Measurements from ENCODE around the gene DNAJC7.
"Not testable (repeated sequence)": the region's sequence is repeated elsewhere in the genome, so short reads cannot be mapped to it uniquely, and the experiment has no call there.

The DNAJC7 gene

DNA sequence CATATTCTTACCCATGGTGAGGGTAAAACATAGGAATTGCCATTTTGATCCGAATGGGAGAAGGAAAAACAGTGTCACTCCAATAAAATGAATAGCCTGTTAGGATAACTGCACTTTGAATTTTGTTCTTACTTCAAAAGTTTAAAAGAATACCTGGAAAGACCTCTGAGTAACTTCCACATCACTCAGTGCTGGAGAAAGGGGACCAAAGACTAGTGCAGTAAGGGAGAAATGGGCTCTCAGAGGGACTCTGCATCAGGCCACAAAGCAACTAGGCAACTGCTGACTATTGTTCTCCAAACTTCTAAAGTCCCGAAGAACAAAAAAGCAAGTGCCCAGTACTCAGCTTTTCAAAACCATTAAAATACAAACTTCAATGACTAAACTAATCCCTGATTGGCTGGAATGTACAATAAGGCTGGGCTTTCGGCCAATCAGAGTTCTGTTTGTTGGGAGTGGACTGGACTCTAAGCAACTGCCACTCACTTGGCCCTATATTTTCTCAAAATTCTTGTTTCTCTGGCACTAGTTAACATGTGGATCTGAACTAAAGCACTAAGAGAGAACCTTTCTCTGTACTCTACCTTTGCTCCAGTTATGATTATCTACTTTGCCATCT is 6.2 kb downstream of the DNAJC7 start:
- no peak for DNase-seq

DNA sequence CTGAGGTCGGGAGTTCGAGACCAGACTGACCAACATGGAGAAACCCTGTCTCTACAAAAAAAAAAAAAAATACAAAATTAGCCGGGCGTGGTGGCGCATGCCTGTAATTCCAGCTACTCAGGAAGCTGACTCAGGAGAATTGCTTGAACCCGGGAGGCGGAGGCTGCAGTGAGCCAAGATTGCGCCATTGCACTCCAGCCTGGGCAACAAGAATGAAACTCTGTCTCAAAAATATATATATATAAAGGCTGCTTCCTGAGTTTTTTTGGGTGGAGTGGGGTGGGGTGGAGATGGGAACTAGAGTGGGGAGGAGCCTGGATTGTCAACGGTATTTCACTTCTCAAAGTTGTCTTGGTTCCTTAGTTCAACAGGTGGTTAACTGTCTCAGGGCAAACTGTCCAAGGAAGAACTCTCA is 7.0 kb downstream of the DNAJC7 start:
- DNase-seq = not testable (repeated sequence)

DNA sequence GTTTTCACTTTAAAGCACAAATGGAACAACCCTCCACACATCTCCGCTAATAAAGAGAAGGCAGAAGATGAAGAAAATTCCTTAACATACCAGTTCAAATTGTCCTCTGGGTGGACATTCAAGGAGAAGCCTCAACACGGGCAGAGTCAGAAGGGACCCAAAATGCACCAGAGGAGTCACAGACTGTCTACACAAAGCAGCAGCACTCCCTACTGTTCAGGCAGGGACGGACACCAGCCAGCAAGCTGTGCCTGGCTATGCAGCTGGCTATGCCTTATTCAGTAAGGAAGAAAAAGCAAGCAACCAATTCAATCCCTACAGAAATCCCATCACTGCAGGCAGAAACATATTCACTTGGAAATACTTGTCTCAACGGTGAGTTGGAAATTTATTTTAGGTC is 8.1 kb downstream of the DNAJC7 start:
- DNase-seq = no peak

DNA sequence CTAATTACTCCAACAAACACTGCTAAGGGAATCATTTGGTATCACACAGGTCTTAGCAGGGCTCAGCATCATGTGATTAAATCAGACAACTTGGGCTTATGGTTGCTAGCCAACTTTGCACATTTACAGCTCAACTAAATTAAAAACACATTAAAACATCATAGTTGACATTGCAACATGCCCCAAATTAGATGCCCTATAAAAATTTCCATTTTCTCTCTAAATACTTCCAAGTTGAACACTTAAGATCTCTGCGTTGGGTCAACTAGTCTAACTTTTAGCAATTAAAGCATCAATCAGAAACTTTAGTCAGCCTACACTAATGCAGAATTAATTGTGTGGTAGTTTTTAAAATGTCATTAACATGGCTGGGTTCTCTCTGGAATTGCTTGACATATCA is 12.1 kb downstream of the DNAJC7 start:
- no peak for DNase-seq

DNA sequence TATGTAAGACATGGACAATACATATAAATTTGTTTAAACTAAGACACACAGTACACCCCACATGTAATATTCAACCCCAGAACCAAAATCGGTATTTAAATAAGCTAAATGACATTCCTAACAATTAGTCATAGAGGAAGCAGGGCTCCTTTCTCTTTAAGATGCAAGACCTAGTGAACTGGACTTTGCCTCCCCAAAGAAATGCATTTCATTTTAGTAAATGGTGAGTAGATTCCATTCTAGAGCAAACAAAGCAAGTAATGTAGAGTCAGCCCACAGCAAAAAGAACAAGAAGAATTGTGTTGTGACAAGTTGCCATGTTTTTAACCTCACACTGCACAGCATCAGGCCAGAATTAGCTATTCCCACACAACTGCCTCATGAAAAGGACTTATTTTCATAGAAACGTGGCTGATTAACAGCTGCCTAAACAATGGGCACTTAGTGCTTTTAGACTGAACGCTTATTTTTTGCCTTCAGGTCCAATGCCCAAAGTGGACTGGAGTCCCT is 14.4 kb downstream of the DNAJC7 start:
- no peak for DNase-seq

DNA sequence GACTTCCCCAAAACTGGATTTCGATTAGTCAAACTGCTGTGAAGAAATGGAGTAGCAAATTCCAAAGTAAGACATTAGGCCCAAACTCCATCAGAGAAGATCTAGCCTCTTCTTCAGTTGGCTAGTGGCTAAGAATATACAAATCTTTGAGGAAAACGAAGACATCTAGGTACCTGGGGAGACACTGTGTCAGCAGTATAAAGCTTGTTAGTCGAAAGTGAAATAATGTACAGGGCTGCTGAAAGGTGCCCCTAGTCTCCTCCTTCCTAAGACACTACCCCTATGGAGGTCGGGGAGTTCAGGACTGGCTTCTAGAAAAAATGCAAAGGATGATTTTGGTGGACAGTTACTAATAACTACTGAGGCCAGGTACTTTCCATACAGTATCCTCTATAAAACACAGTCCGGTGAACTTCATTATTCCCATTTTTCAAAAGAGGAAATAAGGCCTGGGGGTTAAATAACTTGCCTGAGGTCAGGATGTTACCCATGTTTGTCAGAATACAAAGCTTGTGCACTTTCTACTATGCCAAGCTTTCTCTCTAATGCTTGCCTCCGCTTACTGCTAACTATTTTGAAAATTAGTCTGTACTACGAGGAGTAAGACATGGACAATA is 15.0 kb downstream of the DNAJC7 start:
- no peak for DNase-seq

DNA sequence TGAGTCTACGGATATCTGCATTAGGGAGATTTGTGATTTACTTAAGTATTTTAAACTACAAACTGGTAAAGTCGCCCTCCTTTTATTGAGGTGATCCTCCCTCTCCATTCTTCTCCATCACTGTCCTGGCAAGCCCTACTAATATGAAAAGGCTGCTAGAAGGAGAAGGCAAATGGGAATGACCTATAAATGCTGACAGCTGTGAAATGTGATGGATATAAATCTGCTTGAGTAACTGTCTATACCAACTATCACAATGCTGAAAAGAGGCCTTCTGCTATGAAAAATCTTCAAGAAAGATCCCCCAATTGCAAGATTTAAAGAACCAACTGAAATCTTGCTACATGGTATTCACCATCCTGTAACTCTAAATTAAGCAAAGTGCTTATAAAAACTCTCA is 15.5 kb downstream of the DNAJC7 start:
- no peak for DNase-seq

DNA sequence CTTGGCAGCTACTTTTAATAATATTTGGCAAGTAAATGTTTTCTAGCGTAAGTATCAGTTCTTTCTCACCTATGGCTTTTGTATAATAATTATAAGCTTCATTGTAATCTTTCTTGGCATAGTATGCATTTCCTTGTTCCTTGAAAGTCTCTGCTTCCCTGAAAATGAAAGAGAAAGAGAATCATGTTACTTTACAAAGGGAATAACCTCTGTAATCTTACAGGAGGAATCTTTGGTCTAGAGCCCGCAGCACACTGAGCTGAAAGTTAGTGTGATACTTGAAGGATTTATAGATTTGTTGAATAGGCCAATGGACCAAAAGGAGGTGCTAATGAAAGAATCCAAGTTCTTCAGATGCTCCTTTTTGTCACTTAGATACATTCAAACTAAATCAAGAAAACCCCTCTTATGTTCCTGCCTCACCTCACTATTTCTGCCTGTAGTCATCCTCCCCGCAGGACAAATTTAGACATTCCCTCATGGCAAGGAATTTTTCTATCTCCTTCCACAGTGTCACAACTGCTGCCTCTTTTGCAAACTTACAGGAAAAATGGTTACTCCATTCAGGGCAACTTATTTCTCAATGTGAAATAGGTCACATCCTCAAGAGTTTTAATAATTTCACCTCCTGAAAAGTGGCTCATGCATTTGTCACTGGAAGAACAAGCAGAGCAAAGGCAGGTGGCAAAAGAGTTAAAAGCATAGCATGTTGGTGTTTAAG is 16.7 kb downstream of the DNAJC7 start:
- DNase-seq = no peak

DNA sequence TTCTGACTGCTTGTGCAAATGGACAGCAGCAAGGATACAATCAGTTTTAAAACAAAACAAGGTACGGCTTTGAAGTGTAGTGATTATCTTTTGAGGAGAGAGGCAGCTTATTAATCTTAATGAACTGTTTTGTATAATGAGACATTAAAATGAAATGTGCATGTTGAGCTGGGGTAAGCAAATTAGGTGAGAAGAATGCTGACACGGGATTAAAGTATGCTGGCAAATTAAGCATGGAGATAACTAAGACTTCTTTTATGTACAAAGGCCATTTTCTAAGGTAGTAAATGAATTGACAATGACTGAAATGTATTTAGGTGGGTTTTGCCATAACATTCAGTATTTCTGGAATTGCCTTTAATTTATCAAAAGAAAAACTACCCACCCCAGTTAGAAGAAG is 18.7 kb downstream of the DNAJC7 start:
- DNase-seq = no peak

DNA sequence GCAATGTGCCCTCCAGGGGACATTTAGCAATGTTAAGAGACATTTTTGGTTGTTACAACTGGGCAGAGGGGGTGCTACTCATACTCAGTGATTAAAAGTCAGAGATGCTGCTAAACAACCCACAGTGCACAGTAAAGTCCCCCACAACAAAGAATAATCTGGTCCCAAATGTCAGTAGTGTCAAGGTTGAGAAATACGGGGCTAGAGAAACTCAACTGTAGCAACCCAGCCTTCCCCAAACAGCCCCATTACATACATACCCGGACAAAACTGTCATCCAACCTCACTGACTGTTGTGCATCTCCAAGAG is 20.4 kb downstream of the DNAJC7 start:
- no peak for DNase-seq

DNA sequence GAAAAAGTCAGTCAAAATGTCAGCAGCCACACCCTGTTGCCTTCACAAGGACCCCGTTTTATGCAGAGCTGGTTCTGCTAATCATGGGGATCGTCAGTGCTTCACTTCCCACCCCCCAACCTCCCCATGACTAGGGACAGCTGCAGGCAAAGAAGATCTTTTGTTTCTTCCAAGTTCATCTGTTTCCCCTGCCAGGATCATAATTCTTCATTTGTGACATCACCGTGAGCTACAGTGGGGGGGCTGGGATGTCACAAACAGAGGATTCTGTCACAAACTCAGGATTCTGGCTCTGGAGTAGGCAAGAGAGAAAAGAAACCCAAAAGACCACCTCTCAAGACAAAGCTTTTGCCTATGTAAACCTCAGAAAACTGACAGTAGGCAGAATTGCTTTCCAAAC is 24.7 kb downstream of the DNAJC7 start:
- no peak for DNase-seq

DNA sequence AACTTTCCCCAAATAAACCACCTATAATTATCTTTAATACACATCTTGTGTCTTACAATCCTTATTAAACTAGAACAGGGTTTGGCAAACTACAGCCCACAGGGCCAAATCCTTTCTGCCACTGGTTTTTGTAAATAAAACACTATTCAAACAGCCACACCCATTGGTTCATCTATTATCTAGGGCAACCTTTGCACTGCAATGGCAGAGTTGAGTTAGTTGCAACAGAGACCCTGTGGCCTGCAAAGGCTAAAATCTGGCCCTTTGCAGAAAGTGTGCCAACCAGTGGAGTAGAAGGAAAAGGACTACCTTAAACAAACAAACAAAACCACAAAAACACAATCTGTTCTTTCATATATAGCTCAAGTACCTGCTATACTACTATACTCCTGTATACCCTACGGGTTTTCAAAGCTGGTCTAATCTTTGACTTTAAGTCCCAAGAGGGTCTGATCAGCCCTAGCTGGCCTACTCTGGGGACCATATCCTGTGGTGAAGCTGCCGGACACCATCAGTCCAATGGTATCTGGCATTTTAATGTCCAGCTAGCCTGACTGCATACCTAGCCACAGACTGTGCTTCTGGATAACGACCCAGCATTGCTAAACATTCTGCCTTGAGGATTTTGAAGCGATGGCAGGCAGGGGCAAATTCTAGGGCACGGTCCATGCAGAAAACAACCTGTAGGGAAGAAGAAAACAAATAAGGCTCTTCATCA is 27.4 kb downstream of the DNAJC7 start:
- DNase-seq = no peak

DNA sequence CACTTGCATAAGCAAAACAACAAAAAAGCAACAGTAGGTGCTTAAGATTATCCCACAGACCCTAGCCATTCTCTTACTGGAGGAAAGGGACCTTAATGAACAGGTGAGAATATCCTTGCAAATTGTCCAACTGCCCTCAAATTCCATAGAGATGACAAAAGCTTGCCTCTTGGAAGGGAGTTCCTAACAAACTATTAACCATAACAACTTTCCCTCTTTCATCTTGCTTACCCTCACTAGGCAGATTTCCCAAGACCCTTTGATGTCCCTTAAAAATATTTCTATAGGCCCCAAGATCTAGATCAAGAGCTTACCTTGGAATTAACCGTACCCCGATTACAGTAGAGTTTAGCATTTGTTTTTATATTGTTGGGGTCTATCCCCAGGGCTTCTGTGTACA is 28.8 kb downstream of the DNAJC7 start:
- DNase-seq = no peak

DNA sequence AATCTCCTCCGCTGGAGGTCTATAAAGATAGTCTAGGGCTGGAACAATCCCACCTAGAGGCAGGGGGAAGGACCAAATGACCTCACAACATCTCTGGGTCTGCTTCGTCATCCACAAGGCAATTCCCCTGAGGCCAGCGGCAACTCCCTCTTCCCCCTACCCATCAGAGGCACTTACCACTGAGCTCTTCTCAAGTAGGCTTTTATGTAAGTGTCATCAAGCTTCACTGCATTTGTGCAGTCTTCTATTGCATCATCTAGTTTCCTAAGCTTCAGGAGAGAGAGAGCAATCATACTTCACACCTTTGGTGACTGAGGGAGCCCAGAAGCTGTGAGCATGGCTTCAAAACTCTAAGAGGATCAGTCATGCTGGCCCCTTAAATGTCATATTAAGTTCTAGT is 29.6 kb downstream of the DNAJC7 start:
- no peak for DNase-seq

DNA sequence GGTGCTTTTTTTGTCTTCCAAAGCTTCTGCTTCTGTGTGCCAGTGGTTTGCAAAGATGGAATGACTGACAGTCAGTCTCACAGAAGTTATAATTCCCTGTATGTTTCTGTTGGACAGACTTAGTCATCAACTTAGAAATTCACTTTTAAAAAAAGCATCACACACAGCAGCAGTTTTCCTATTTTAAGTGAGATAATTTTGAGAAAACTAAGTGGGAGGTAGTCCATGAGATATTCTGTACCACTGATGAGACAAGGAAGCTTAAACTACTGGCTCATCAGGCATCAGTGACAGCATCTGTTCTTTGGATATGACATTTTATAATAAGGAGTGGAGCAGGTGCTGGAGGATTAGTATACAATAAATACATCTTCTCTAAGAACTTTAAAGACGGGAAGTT is 30.6 kb downstream of the DNAJC7 start:
- no peak for DNase-seq

DNA sequence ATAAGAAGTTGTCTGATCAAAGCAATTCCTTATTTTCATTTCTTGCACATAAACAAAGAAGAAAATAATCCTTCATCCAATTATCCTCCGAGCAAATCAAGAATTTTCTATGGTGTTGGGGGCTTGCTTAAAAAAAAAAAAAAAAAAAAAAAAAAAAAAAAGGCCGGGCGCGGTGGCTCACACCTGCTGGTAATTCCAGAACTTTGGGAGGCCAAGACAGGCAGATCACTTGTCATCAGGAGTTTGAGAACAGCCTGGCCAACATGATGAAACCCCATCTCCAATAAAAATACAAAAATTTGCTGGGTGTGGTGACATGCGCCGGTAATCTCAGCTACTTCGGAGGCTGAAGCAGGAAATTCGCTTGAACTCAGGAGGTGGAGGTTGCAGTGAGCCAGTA is 31.3 kb downstream of the DNAJC7 start:
- DNase-seq = no peak

DNA sequence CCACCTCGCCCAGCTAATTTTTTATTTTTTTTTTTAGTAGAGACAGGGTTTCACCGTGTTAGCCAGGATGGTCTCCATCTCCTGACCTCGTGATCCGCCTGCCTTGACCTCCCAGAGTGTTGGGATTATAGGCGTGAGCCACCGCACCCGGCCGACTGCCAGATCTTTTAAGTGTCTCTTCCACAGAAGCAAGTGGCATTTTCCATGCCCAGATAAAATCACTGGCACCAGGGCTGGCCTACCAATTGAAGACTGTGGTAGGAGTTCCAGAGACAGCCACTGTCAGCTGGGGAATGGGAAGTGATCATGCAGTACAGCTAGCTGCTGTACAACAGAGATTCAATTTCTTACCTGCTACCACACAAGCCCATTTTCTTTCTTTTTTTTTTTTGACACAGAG is 32.8 kb downstream of the DNAJC7 start:
- DNase-seq = no peak

DNA sequence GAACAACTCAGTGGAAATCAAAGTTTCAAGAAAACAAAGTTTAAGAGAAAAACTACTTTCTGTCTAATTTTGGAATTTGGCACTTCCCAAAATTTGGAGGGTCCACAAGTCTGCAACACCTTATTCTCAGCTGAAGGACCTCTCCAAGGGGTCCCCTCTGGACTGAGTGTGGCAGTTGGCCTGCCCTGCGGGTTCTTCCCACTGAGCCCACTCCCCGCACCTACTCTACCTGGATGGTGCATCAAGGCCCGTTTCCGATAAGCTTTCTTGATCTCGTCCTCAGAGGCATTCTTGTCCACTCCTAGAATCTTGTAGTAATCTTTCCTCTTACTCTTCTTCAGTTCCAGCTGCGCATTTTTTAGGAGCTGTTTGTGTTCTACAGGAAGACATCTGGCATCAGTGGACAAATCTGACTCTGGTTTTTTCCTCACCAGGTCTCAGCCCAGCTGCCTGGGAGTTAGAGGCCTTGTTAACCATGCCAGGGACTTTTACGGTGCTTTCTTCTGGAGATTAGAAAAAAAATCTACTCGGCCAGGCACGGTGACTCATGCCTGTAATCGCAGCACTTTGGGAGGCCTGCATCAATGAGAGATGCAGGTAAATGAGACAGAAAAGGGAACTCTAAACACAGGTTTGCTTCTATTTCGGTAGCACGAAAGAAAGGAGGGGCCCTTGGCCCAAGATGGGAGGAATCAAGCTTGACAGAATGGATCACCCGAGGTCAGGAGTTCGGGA is 35.0 kb downstream of the DNAJC7 start:
- DNase-seq = no peak

DNA sequence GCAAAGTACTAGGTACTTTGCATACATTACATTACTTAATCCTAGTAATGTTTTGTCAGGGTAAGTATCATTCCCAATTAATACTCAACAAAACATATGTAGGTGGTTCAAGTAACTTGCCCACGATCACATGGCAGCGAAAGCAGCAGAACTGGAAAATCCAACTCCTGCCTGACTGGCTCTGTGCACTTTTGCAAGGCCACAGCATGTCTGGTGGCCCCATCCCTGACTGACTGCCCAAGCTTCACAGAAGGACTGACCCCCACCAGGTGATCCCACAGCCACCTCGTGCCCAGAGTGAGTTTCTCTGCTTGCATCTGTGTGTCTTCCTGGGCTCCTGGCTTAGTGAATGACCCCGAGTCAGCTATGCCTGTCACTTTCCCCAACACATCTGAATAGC is 39.2 kb downstream of the DNAJC7 start:
- no peak for DNase-seq

DNA sequence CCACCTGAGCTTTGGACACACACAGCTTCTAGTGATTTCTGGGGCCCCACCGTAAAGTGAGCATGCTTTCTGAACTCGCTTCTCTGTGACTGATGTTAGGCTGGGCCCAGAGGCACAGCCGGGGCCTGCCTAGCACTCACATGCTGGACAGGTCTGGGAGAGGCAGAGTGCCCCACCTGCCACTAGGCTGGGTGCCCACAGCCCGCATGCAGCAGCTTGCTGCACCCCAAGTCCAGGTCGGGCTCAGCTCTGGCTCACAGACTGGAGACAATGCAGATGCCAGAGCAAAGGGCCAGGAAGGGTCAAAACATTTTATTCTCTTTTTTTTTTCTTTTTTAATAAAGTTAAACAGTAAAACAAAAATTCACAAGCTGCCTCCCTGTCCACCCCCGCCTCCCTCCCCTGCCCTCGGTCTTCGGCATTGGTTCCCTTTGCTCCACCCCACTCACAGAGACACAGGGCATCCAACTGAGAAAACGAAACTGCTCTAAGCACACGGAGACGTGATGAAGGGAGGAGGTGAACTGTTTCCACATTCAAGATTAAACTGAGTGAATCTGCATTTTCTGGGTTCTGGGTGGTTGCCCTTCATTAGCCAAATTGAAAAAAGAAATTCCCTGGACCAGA is 41.0 kb downstream of the DNAJC7 start:
- DNase-seq = no peak

DNA sequence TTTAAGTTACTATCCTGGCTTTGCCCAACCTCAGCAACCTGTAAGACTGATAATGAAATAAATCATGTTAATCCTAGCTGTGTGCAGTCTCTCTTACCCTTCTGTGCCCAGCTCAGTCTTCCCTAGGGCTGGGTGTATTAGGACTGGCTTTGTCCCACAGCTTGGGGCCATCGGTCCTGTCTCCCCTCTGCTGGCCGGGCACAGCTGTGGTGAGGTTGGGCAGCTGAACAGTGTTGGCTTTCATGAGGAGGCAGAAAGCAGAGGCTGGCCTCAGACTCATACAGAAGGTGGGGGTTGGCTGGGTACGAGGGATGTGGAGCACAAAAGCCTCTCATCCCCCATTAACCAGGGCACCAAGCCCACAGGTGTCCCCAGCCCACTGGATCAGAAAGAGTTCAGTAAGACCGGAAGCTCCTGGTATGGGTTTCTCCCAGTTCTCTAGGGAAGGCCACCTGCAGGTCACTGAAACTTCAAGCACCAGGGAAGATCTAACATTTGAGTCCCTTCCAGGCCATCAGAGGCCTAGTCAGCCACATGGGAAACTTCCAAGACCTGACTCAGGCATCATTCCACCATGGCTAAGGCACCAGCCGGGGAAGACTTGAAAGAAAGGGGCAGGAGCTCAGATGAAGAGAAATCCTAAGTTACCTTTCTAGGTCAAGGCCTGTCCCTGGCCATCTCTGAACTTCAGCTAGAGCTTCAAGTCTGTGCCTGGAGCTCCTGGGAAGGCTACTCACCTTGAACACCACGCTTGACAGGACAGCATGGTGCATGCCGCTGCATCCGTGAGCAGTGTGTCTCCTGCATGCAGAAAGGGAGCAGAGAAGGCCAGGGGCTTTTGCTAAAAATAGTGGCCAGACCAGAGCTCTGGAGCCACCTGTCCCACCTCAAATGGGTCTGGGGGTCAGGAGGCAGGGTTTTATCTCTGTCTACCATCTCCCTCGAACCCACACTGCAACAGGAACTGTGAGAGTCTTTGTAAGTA is 41.8 kb downstream of the DNAJC7 start:
- no peak for DNase-seq
